Naive thymus-derived CD4-positive, alpha-beta T cell (primary cell): ENCODE data around the gene WDR37. TPM values are rescaled to one million over a fixed set of nuclear protein-coding genes. Genes with fewer than 3 reads are reported as not detected.

Source experiments
- ATAC-seq: fragments of 150-1000 bp; cut with Tn5 transposase; 2 replicates; pipeline ENCODE4 v1.10.0; 2021; ENCODE audit warnings: mild to moderate bottlenecking, moderate library complexity
- CTCF ChIA-PET: fragments of 350-600 bp; sonication (Branson Sonifier 250); formaldehyde crosslinking; loops from one replicate; lab custom pipeline; 2021; ENCODE audit warnings: antibody characterized with exemption; lab: Charles Lee
- POLR2A ChIA-PET: fragments of 350-600 bp; sonication (Branson Sonifier 250); formaldehyde crosslinking; loops from one replicate; lab custom pipeline; 2021; ENCODE audit warnings: antibody characterized with exemption, inconsistent platforms; lab: Charles Lee
- DNase-seq, 9 donors: peaks; one replicate each; pipeline versions ENCODE4 v3.0.0 to v3.0.0-alpha.2; 2020 to 2022; ENCODE audit warnings: mixed read lengths in 1 of 9
- H3K27ac ChIP-seq: one replicate; pipeline ENCODE4 v1.7.0; 2013; ENCODE audit warnings: mild to moderate bottlenecking, low read depth, low read length, moderate library complexity
- H3K27me3 ChIP-seq, 2 donors: one replicate each; pipeline ENCODE4 v1.7.0; 2013; ENCODE audit warnings: low read length in 2 of 2, mild to moderate bottlenecking in 2 of 2, moderate library complexity in 2 of 2; ENCODE audit not compliant: control insufficient read depth in 2 of 2, insufficient read depth in 2 of 2
- H3K36me3 ChIP-seq, 3 experiments: 1 replicate in 2 of 3; 2 replicates in 1 of 3; pipeline ENCODE4 v1.7.0; 2013; ENCODE audit warnings: low read length in 3 of 3, mild to moderate bottlenecking in 3 of 3, moderate library complexity in 1 of 3; ENCODE audit not compliant: insufficient read depth in 3 of 3, control insufficient read depth in 2 of 3
- H3K4me1 ChIP-seq, 2 donors: one replicate each; pipeline ENCODE4 v1.7.0; 2013; ENCODE audit warnings: low read length in 2 of 2, mild to moderate bottlenecking in 2 of 2, moderate library complexity in 1 of 2; ENCODE audit not compliant: control insufficient read depth in 2 of 2, insufficient read depth in 2 of 2
- H3K4me3 ChIP-seq: 2 replicates; pipeline ENCODE4 v1.7.0; 2013; ENCODE audit warnings: mild to moderate bottlenecking, low read length
- H3K9me3 ChIP-seq, 3 experiments: 1 replicate in 2 of 3; 2 replicates in 1 of 3; pipeline ENCODE4 v1.7.0; 2013; ENCODE audit warnings: low read length in 3 of 3; ENCODE audit not compliant: control insufficient read depth in 2 of 3
- H3K27ac Mint-ChIP-seq, 9 donors: one replicate each; pipeline ENCODE4 v1.8.0; 2020 to 2022; ENCODE audit warnings: mixed read lengths in 9 of 9, mild to moderate bottlenecking in 8 of 9, moderate library complexity in 5 of 9, inconsistent platforms in 2 of 9
- H3K27me3 Mint-ChIP-seq, 5 donors: one replicate each; pipeline ENCODE4 v1.8.0; 2021 to 2022; ENCODE audit warnings: mixed read lengths in 5 of 5, mild to moderate bottlenecking in 1 of 5
- H3K36me3 Mint-ChIP-seq, 5 donors: one replicate each; pipeline ENCODE4 v1.8.0; 2020 to 2022; ENCODE audit warnings: mixed read lengths in 5 of 5, mild to moderate bottlenecking in 3 of 5, inconsistent platforms in 1 of 5
- H3K4me1 Mint-ChIP-seq, 7 donors: one replicate each; pipeline ENCODE4 v1.8.0; 2020 to 2022; ENCODE audit warnings: mixed read lengths in 7 of 7, mild to moderate bottlenecking in 3 of 7, inconsistent platforms in 1 of 7
- H3K4me3 Mint-ChIP-seq, 10 donors: one replicate each; pipeline ENCODE4 v1.8.0; 2020 to 2022; ENCODE audit warnings: mild to moderate bottlenecking in 10 of 10, mixed read lengths in 10 of 10, moderate library complexity in 6 of 10, inconsistent platforms in 2 of 10
- H3K9me3 Mint-ChIP-seq, 11 donors: one replicate each; pipeline ENCODE4 v1.8.0; 2020 to 2022; ENCODE audit warnings: mixed read lengths in 11 of 11, mild to moderate bottlenecking in 4 of 11, inconsistent platforms in 1 of 11, moderate library complexity in 1 of 11
- intact Hi-C, 2 donors: fragments of 100-400 bp; cut with micrococcal nuclease; formaldehyde crosslinking; loops; one replicate each; pipeline ENCODE4 v1.15.1; 2023
- polyA plus RNA-seq, 2 donors: library from polyadenylated mRNA; unstranded; fragments of 300-500 nt; fragmentation: Illumina TruSeq; gene quantifications; one replicate each; pipeline ENCODE4 v1.2.3, GENCODE V29; 2021
- total RNA-seq, 6 experiments: library from RNA in 5 of 6; stranded (reverse) in 5 of 6; gene quantifications; 1 replicate in 5 of 6; 2 replicates in 1 of 6; pipeline ENCODE4 v1.2.3 and lab custom pipeline; 2021 to 2026

Gene WDR37
- total and polyA plus RNA-seq, 7 experiments from 2014 or later = 16.9 to 52.6 (median 35.8) TPM

- ATAC-seq = no peak
- CTCF ChIA-PET = no interaction called here
Observed at GRCh38 chr10:1142596-1142995, 86.4 kb downstream of the WDR37 start.

DNA sequence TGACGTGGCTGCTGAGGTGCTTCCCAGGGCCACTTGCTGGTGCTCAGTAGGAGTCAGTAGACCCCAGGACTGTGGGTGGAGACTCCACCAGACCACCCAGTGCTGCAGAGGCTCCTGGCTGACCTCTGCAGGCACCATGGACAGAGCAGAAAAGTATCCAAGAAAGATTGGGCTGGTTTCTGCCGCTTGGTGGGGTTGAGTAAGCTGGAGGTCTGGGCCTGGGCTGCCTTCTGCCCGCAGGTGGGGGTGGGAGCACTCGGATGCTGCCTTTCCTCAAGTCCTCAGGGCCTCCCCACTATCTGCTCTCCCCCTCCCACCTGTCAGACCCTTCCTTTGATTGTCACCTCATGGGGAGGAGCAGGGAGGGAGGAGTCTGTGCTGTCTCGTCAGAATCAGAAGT lies 91.6 kb downstream of the WDR37 start:
- H3K36me3 Mint-ChIP-seq = peaks cover 0 to 4% (median under 1%) of the 10 kb centered on the region in 5 donors
- no peaks in the 10 kb centered on the region for H3K4me1 ChIP-seq
- peaks cover 0 to 6% (median 2%) of the 10 kb centered on the region in 7 donors for H3K4me1 Mint-ChIP-seq
- CTCF ChIA-PET = no interaction called here
- no peak overlapping the region for H3K27ac ChIP-seq
- no peaks in the 10 kb centered on the region for H3K36me3 ChIP-seq
- ATAC-seq = no peak
- peaks cover 7 to 21% (median 16%) of the 10 kb centered on the region in 5 donors for H3K27me3 Mint-ChIP-seq
- no peaks in the 10 kb centered on the region for H3K9me3 ChIP-seq
- no peak overlapping the region for H3K27ac Mint-ChIP-seq
- no peak for DNase-seq
- H3K9me3 Mint-ChIP-seq = peaks cover 0 to 34% (median 19%) of the 10 kb centered on the region in 11 donors
- POLR2A ChIA-PET = no interaction called here
- intact Hi-C loops = loop anchor here in 1 of 2 donors (10.0 kb wide), 1 partner anchor 1897 kb away; no protein-coding TSS in a partner anchor
- no peak overlapping the region for H3K4me3 Mint-ChIP-seq
- no peak overlapping the region for H3K4me3 ChIP-seq
- no peaks in the 10 kb centered on the region for H3K27me3 ChIP-seq

More at GRCh38 chr10:1142596-1142995, 86.4 kb downstream of the WDR37 start:
- POLR2A ChIA-PET = no interaction called here
- H3K9me3 Mint-ChIP-seq = peaks cover 8 to 64% (median 34%) of the 10 kb centered on the region in 11 donors
- DNase-seq = peak in 2 of 9 donors; percentile 17 to 19
- Histone ChIP-seq H3K36me3 (no peaks in the 10 kb centered on the region), H3K27me3 (no peaks in the 10 kb centered on the region), H3K9me3 (peaks cover 0 to 6% (median 0%) of the 10 kb centered on the region in 3 experiments), H3K4me3 (no peak overlapping the region), H3K4me1 (no peaks in the 10 kb centered on the region), H3K27ac (no peak overlapping the region)
- H3K27me3 Mint-ChIP-seq = peaks cover 7 to 40% (median 16%) of the 10 kb centered on the region in 5 donors
- intact Hi-C loops = loop anchor here in 1 of 2 donors (1.0 to 10.0 kb wide), 2 partner anchors 227 to 1902 kb away; no protein-coding TSS in a partner anchor
- no peak overlapping the region for H3K4me3 Mint-ChIP-seq
- no peaks in the 10 kb centered on the region for H3K4me1 Mint-ChIP-seq
- no peak overlapping the region for H3K27ac Mint-ChIP-seq
- peaks cover 5 to 23% (median 8%) of the 10 kb centered on the region in 5 donors for H3K36me3 Mint-ChIP-seq

- Histone ChIP-seq H3K4me1 (no peaks in the 10 kb centered on the region), H3K27ac (no peak overlapping the region), H3K36me3 (no peaks in the 10 kb centered on the region), H3K27me3 (no peaks in the 10 kb centered on the region), H3K9me3 (no peaks in the 10 kb centered on the region), H3K4me3 (no peak overlapping the region)
- peaks cover 0 to 32% (median 19%) of the 10 kb centered on the region in 11 donors for H3K9me3 Mint-ChIP-seq
- H3K4me1 Mint-ChIP-seq = peaks cover 0 to 6% (median 2%) of the 10 kb centered on the region in 7 donors
- peaks cover 7 to 18% (median 13%) of the 10 kb centered on the region in 5 donors for H3K27me3 Mint-ChIP-seq
- DNase-seq (no peak), ATAC-seq (no peak)
- peaks cover 0 to 4% (median 0%) of the 10 kb centered on the region in 5 donors for H3K36me3 Mint-ChIP-seq
- POLR2A ChIA-PET = no interaction called here
- CTCF ChIA-PET = no interaction called here
- H3K4me3 Mint-ChIP-seq = no peak overlapping the region
- H3K27ac Mint-ChIP-seq = no peak overlapping the region
- intact Hi-C loops = loop anchor here in 1 of 2 donors (10.0 kb wide), 1 partner anchor 1896 kb away; no protein-coding TSS in a partner anchor
Observed at GRCh38 chr10:1148855-1149605, 92.8 kb downstream of the WDR37 start.

GRCh38 chr10:1149793-1150637 lies 93.8 kb downstream of the WDR37 start:
- Mint-ChIP-seq H3K4me3 (no peak overlapping the region), H3K27me3 (peaks cover 3 to 13% (median 7%) of the 10 kb centered on the region in 5 donors), H3K9me3 (peaks cover 0 to 22% (median 13%) of the 10 kb centered on the region in 11 donors), H3K36me3 (peaks cover 0 to 4% (median 0%) of the 10 kb centered on the region in 5 donors), H3K27ac (no peak overlapping the region), H3K4me1 (peaks cover 0 to 6% (median 4%) of the 10 kb centered on the region in 7 donors)
- no peak overlapping the region for H3K4me3 ChIP-seq
- CTCF ChIA-PET = no interaction called here
- H3K27ac ChIP-seq = no peak overlapping the region
- peak; percentile 66 for ATAC-seq
- POLR2A ChIA-PET = no interaction called here
- H3K9me3 ChIP-seq = no peaks in the 10 kb centered on the region
- no peaks in the 10 kb centered on the region for H3K27me3 ChIP-seq
- peak in 1 of 9 donors; percentile 14 for DNase-seq
- no peaks in the 10 kb centered on the region for H3K4me1 ChIP-seq
- intact Hi-C loops = loop anchor here in 1 of 2 donors (10.0 kb wide), 1 partner anchor 1895 kb away; no protein-coding TSS in a partner anchor
- H3K36me3 ChIP-seq = no peaks in the 10 kb centered on the region

- ChIA-PET CTCF (no interaction called here), POLR2A (no interaction called here)
- DNase-seq (no peak), ATAC-seq (no peak)
- peak overlapping the region in 1 of 9 donors; percentile 49 for H3K27ac Mint-ChIP-seq
- peaks cover 0 to 4% (median 0%) of the 10 kb centered on the region in 5 donors for H3K36me3 Mint-ChIP-seq
- H3K27me3 Mint-ChIP-seq = peaks cover 3 to 13% (median 7%) of the 10 kb centered on the region in 5 donors
- H3K4me3 ChIP-seq = no peak overlapping the region
- no peaks in the 10 kb centered on the region for H3K27me3 ChIP-seq
- peaks cover 0 to 6% (median 4%) of the 10 kb centered on the region in 7 donors for H3K4me1 Mint-ChIP-seq
- H3K27ac ChIP-seq = no peak overlapping the region
- H3K4me3 Mint-ChIP-seq = no peak overlapping the region
- no peaks in the 10 kb centered on the region for H3K4me1 ChIP-seq
- no peaks in the 10 kb centered on the region for H3K9me3 ChIP-seq
- peaks cover 0 to 17% (median 13%) of the 10 kb centered on the region in 11 donors for H3K9me3 Mint-ChIP-seq
- no peaks in the 10 kb centered on the region for H3K36me3 ChIP-seq
- intact Hi-C loops = no loop called here
Observed at GRCh38 chr10:1150638-1150955, 94.4 kb downstream of the WDR37 start.

GRCh38 chr10:1151076-1152033 lies 95.2 kb downstream of the WDR37 start:
- Mint-ChIP-seq H3K27ac (no peak overlapping the region), H3K9me3 (peaks cover 0 to 10% (median 7%) of the 10 kb centered on the region in 11 donors), H3K27me3 (peaks cover 3 to 13% (median 7%) of the 10 kb centered on the region in 5 donors), H3K4me3 (no peak overlapping the region), H3K36me3 (peaks cover 0 to 4% (median 0%) of the 10 kb centered on the region in 5 donors), H3K4me1 (peaks cover 0 to 6% (median 4%) of the 10 kb centered on the region in 7 donors)
- Histone ChIP-seq H3K9me3 (no peaks in the 10 kb centered on the region), H3K4me1 (no peaks in the 10 kb centered on the region), H3K27ac (no peak overlapping the region), H3K4me3 (no peak overlapping the region), H3K27me3 (no peaks in the 10 kb centered on the region), H3K36me3 (no peaks in the 10 kb centered on the region)
- intact Hi-C loops = no loop called here
- CTCF ChIA-PET = no interaction called here
- no peak for ATAC-seq
- POLR2A ChIA-PET = no interaction called here
- DNase-seq = no peak
